GM12878 (cell line): Measurements from ENCODE around the gene HRNR. TPM values are rescaled to one million over a fixed set of nuclear protein-coding genes. Genes with fewer than 3 reads are reported as not detected.

ENCODE experiments used
- ATAC-seq: fragments of 200-7000 bp; cut with Tn5 transposase; 3 replicates; pipeline ENCODE4 v1.9.1; 2020; ENCODE audit warnings: mild to moderate bottlenecking, moderate library complexity
- BruUV-seq: library from RNA; stranded (reverse); fragments of 400-500 nt; replicated peaks from 2 replicates; lab custom pipeline; 2021; lab: Mats Ljungman, UMichigan
- CTCF ChIA-PET: fragments of 300-600 bp; sonication (Branson Sonifier 250); formaldehyde crosslinking; extraction: SDS; loops from one replicate; lab custom pipeline; 2021; ENCODE audit warnings: inconsistent platforms; lab: Yijun Ruan, JAX
- POLR2A ChIA-PET: fragments of 350-600 bp; formaldehyde crosslinking; extraction: SDS; loops from one replicate; lab custom pipeline; 2021; ENCODE audit warnings: inconsistent platforms; lab: Charles Lee
- RAD21 ChIA-PET: fragments of 300-600 bp; sonication (Branson Sonifier 250); formaldehyde crosslinking; loops from one replicate; lab custom pipeline; 2023; ENCODE audit warnings: antibody characterized with exemption; ENCODE audit not compliant: unreplicated experiment; lab: Charles Lee
- SMC1A ChIA-PET: fragments of 300-600 bp; sonication (Branson Sonifier 250); formaldehyde crosslinking; loops from one replicate; lab custom pipeline; 2023; ENCODE audit not compliant: unreplicated experiment, uncharacterized antibody; lab: Charles Lee
- DNase-seq: peaks from one replicate; pipeline ENCODE4 v3.0.0-alpha.2; 2011; ENCODE audit warnings: low read depth, low spot score
- FAIRE-seq: peaks from 3 replicates; lab custom pipeline; 2011; peaks lifted over from hg19 to GRCh38; lab: Jason Lieb, UNC
- H2AFZ ChIP-seq: 2 replicates; pipeline ENCODE4 v1.6.0; 2011; ENCODE audit warnings: low read depth, low read length, control low read depth; ENCODE audit not compliant: control insufficient read depth
- H3K27ac ChIP-seq: 2 replicates; pipeline ENCODE4 v1.5.1; 2011; ENCODE audit warnings: control low read depth; ENCODE audit not compliant: control insufficient read depth, insufficient read depth
- H3K27me3 ChIP-seq, 2 experiments: replicated peaks in 1 of 2; 2 replicates each; pipeline versions ENCODE4 v1.6.0 to v1.6.1; 2011; ENCODE audit warnings: low read length in 1 of 2; ENCODE audit not compliant: control insufficient read depth in 2 of 2, insufficient read depth in 2 of 2
- H3K36me3 ChIP-seq, 2 experiments: 2 replicates each; pipeline ENCODE4 v1.5.1; 2011; ENCODE audit warnings: low read length in 1 of 2; ENCODE audit not compliant: control insufficient read depth in 2 of 2, insufficient read depth in 2 of 2
- H3K4me1 ChIP-seq: 2 replicates; pipeline ENCODE4 v1.6.1; 2011; ENCODE audit warnings: mild to moderate bottlenecking, low read length, moderate library complexity, mixed read lengths; ENCODE audit not compliant: control insufficient read depth, insufficient read depth
- H3K4me2 ChIP-seq: 2 replicates; pipeline ENCODE4 v1.6.0; 2011; ENCODE audit warnings: control low read depth; ENCODE audit not compliant: control insufficient read depth, insufficient read depth
- H3K4me3 ChIP-seq: fragments of 200-600 bp; sonication (generic); 2 replicates; pipeline ENCODE4 v1.5.1; 2016
- H3K79me2 ChIP-seq: 2 replicates; pipeline ENCODE4 v1.6.0; 2011; ENCODE audit warnings: low read length; ENCODE audit not compliant: control insufficient read depth, insufficient read depth
- H3K9ac ChIP-seq: 2 replicates; pipeline ENCODE4 v1.8.0; 2011; ENCODE audit warnings: low read length, control low read depth, mixed read lengths; ENCODE audit not compliant: control insufficient read depth, insufficient read depth
- H3K9me3 ChIP-seq: replicated peaks from 3 replicates; pipeline ENCODE4 v1.5.1; 2011; ENCODE audit warnings: mild to moderate bottlenecking, low read length; ENCODE audit not compliant: control insufficient read depth, insufficient read depth
- H4K20me1 ChIP-seq: 2 replicates; pipeline ENCODE4 v1.6.0; 2011; ENCODE audit not compliant: control insufficient read depth, insufficient read depth
- BCL11A ChIP-seq: IDR thresholded peaks from 2 replicates; pipeline ENCODE4 v1.6.1; 2011; ENCODE audit warnings: low read depth, low read length
- BHLHE40 ChIP-seq, 2 experiments: fragments of 450-650 bp in 1 of 2; IDR thresholded peaks; 2 replicates each; pipeline ENCODE4 v1.6.1; 2011 to 2017; ENCODE audit warnings: low read depth in 2 of 2, borderline replicate concordance in 1 of 2, improper control_type of control experiment in 1 of 2, low read length in 1 of 2, mild to moderate bottlenecking in 1 of 2
- CBX3 ChIP-seq: fragments of 200-600 bp; sonication (generic); IDR thresholded peaks from 2 replicates; pipeline ENCODE4 v1.6.1; 2016; ENCODE audit warnings: low read depth, borderline replicate concordance
- CBX5 ChIP-seq: sonication (generic); IDR thresholded peaks from 2 replicates; pipeline ENCODE4 v1.6.1; 2016; ENCODE audit warnings: low read depth, moderate library complexity, mild to moderate bottlenecking, inconsistent platforms
- CEBPZ ChIP-seq: fragments of 150-350 bp; IDR thresholded peaks from 2 replicates; pipeline ENCODE4 v1.6.1; 2016; ENCODE audit warnings: low read depth, low read length
- HDGF ChIP-seq: fragments of 450-650 bp; IDR thresholded peaks from 2 replicates; pipeline ENCODE4 v1.6.1; 2016; ENCODE audit warnings: antibody characterized with exemption
- NFYA ChIP-seq: IDR thresholded peaks from 2 replicates; pipeline ENCODE4 v1.6.1; 2011; ENCODE audit warnings: low read depth, mild to moderate bottlenecking, low read length, improper control_type of control experiment, borderline replicate concordance
- NR2F1 ChIP-seq: fragments of 450-650 bp; conservative IDR thresholded peaks from 2 replicates; pipeline ENCODE4 v1.6.1; 2017; ENCODE audit warnings: mild to moderate bottlenecking
- SREBF2 ChIP-seq: IDR thresholded peaks from 2 replicates; pipeline ENCODE4 v1.6.1; 2012; ENCODE audit warnings: mild to moderate bottlenecking, low read length
- ZSCAN29 ChIP-seq: fragments of 450-650 bp; IDR thresholded peaks from 2 replicates; pipeline ENCODE4 v1.6.1; 2017; ENCODE audit warnings: mild to moderate bottlenecking, moderate library complexity
- WGBS: methylation state at CpG from one replicate; pipeline ENCODE4 v1.1.6; 2016; ENCODE audit warnings: low lambda C conversion rate; ENCODE audit not compliant: insufficient replicate concordance, insufficient coverage; ENCODE audit errors: missing lambda C conversion rate; 5-methylcytosine and 5-hydroxymethylcytosine counted together
- in situ Hi-C: fragments of 300-500 bp; cut with MboI; formaldehyde crosslinking; loops from 9 replicates; pipeline ENCODE4 v1.14.3; 2018; ENCODE audit warnings: mixed read lengths
- intact Hi-C: fragments of 100-400 bp; cut with micrococcal nuclease; formaldehyde crosslinking; loops from one replicate; pipeline ENCODE4 v1.14.2; 2022; ENCODE audit not compliant: unreplicated experiment
- polyA plus RNA-seq, 11 experiments: library from polyadenylated mRNA; depleted of rRNA in 4 of 11; unstranded in 6 of 11; stranded (reverse) in 5 of 11; fragments of >200 nt; fragmentation: Nextera tagmentation in 4 of 11; fragmentation: Illumina TruSeq in 1 of 11; extraction: Ambion mirVana in 4 of 11; extraction: Trizol in 1 of 11; gene quantifications; 1 replicate in 1 of 11; 2 replicates in 10 of 11; pipeline versions ENCODE4 v1.2.1 to v1.2.3, GENCODE V29; 2011 to 2016; ENCODE audit warnings: inconsistent platforms in 2 of 11, missing spikeins in 2 of 11, low read depth in 1 of 11
- total RNA-seq, 4 experiments: library from RNA; depleted of rRNA in 3 of 4; stranded (reverse); fragments of >200 nt in 3 of 4; fragmentation: Illumina TruSeq in 1 of 4; extraction: Trizol in 1 of 4; gene quantifications; 2 replicates each; pipeline versions ENCODE4 v1.2.1 to v1.2.3, GENCODE V29; 2013 to 2021
- TF ChIP-seq, protein P1 (sequence below): IDR thresholded peaks from 2 replicates; pipeline ENCODE4 v1.6.1; 2012; ENCODE audit warnings: low read depth, low read length, improper control_type of control experiment

The HRNR gene
- total and polyA plus RNA-seq, 10 of the 15 experiments (the other 5 are each of a cell fraction or from before 2014, with no cell fraction given), result not detected

- no peak for TF ChIP-seq SREBF2
- TF ChIP-seq, protein P1, sequence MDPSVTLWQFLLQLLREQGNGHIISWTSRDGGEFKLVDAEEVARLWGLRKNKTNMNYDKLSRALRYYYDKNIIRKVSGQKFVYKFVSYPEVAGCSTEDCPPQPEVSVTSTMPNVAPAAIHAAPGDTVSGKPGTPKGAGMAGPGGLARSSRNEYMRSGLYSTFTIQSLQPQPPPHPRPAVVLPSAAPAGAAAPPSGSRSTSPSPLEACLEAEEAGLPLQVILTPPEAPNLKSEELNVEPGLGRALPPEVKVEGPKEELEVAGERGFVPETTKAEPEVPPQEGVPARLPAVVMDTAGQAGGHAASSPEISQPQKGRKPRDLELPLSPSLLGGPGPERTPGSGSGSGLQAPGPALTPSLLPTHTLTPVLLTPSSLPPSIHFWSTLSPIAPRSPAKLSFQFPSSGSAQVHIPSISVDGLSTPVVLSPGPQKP, result no peak
- no peak for TF ChIP-seq CBX3
Measured at GRCh38 chr1:152251391-152251790, 27.4 kb upstream of the HRNR start (continued).

GRCh38 chr1:152247316-152247715 lies 23.3 kb upstream of the HRNR start:
- no peaks in the 10 kb centered on the region for H3K9me3 ChIP-seq
- 0% methylated on average over 1 of the region's 1 CpG for WGBS
- no TSS peak for BruUV-seq
- intact Hi-C loops (no loop called here), in situ Hi-C loops (no loop called here)
- DNase-seq (no peak), FAIRE-seq (no peak)
- no peak overlapping the region for H3K9ac ChIP-seq
- no peaks in the 10 kb centered on the region for H3K79me2 ChIP-seq
- no peak overlapping the region for H3K4me2 ChIP-seq
- SMC1A ChIA-PET, result no interaction called here
- no peaks in the 10 kb centered on the region for H4K20me1 ChIP-seq
- H3K4me3 ChIP-seq, result no peak overlapping the region
- no peaks in the 10 kb centered on the region; a peak in 1 of 4 replicates for H3K27me3 ChIP-seq
- CTCF ChIA-PET, result no interaction called here
- POLR2A ChIA-PET, result no interaction called here
- no peaks in the 10 kb centered on the region for H3K4me1 ChIP-seq
- TF ChIP-seq ZSCAN29 (no peak), NFYA (no peak), HDGF (no peak), NR2F1 (no peak), CBX5 (no peak), BHLHE40 (IDR thresholded peaks at IDR 0.05; ENCODE audit: borderline replicate concordance in 1 of 2, low read depth in 2 of 2, low read length in 1 of 2) (no peak), BCL11A (no peak), CEBPZ (no peak)
- TF ChIP-seq, all 136 proteins: peak for 0
- Histone ChIP-seq H2AFZ (no peak overlapping the region), H3K27ac (no peak overlapping the region), H3K36me3 (no peaks in the 10 kb centered on the region)
- no peak for ATAC-seq
- RAD21 ChIA-PET, result no interaction called here
